Subcutaneous adipose tissue (tissue), 4 donors: Measurements from ENCODE around the gene SLC38A11. TPM values are rescaled to one million over a fixed set of nuclear protein-coding genes. Genes with fewer than 3 reads are reported as not detected.

ENCODE experiments used
- CTCF ChIP-seq: fragments of 450-650 bp; IDR thresholded peaks from one replicate; pipeline ENCODE4 v1.5.1; 2016; ENCODE audit warnings: low read depth, mild to moderate bottlenecking, control low read depth, antibody characterized with exemption, moderate library complexity
- total RNA-seq, 4 donors: library from RNA; depleted of rRNA; stranded (reverse); fragments of >200 nt; gene quantifications; one replicate each; pipeline ENCODE4 v1.1.0, GENCODE V29; 2016

The SLC38A11 gene
- total RNA-seq, 4 donors from 2014 or later, result 1.7 to 2.2 (median 2.2) TPM

DNA sequence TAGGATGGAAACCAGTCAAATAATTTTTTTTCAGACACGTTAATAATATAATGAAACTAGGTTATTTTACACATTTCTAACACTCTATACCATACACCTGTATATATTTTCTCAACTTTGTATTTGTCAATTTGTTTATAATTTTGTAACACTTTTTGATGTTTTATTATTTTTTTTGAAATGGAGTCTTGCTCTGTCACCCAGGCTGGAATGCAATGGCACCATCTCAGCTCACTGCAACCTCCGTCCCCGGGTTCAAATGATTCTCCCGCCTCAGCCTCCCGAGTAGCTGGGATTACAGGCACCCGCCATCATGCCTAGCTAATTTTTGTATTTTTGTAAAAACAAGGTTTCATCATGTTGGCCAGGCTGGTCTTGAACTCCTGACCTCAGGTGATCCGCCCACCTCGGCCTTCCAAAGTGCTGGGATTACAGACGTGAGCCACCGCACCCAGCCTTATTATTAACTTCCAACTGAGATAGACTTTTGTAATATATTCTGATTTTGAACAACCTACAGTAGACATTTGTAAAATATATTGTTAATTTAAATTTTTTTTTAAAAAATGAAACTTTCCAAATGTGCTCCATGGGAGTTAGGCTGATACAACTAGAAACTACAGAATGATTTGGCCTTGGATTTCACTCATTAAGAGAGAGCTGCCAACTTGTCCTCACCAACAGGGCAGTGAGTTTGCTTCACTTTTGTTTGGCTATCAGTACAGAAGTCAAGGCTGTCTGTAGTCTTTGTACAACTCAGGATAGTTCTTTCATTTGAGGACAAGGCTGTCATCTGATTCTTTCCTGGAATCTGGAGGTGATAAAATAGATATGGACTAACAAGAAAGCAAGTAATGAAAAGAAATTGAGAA, 79.8 kb downstream of the SLC38A11 start:
- TF ChIP-seq CTCF, result no peak

DNA sequence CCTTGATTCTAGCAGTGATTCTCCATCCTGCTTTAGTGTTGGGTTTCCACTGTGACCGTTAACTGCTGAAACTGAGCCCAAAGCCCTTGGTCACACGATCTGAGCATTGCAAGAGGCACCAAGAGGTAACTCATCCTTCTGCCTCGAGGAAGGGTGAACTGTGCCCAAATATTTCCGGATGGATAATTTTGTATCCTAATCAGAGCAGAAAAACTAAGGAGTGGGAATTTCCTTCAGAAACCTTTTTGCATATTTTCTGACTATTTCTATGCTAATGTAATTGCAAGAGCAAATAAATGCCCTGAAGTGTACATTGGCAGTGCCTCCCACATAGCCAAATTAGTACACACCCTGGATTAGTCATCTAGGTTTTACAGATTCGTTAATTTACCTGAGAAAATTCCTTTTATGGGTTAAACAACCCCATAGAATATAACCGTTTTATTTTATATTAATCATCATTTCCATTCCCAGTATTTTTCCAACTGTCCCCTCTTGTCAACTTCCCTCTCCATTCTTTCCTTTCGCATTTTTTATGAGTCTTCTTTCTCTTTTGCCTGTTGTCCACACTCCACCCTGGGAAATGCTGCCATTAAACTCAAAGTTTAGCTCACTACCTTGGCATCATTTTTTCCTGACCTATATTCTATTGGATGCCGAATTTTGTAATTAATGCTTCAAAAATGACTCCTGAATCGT, 82.0 kb downstream of the SLC38A11 start:
- TF ChIP-seq CTCF, result no peak

DNA sequence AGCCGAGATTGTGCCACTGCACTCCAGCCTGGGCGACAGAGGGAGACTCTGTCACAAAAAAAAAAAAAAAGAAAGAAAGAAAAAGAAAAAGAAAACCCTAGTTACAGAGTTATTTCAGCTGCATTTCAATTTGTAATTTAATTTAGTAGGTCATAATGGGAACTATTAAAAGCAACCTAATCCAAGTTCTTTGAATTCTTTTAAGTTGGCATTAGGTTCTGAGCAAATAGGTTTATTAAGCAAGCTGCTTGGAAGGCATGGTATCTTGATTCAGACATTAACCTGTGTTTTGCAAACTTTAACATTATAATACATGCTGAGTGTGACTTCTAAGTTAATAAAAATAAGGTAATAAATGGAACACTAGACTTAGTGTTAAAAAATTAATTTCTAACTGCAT, 83.9 kb downstream of the SLC38A11 start:
- TF ChIP-seq CTCF, result no peak

GRCh38 chr2:164869420-164869772, 85.9 kb downstream of the SLC38A11 start:
- no peak for TF ChIP-seq CTCF

DNA sequence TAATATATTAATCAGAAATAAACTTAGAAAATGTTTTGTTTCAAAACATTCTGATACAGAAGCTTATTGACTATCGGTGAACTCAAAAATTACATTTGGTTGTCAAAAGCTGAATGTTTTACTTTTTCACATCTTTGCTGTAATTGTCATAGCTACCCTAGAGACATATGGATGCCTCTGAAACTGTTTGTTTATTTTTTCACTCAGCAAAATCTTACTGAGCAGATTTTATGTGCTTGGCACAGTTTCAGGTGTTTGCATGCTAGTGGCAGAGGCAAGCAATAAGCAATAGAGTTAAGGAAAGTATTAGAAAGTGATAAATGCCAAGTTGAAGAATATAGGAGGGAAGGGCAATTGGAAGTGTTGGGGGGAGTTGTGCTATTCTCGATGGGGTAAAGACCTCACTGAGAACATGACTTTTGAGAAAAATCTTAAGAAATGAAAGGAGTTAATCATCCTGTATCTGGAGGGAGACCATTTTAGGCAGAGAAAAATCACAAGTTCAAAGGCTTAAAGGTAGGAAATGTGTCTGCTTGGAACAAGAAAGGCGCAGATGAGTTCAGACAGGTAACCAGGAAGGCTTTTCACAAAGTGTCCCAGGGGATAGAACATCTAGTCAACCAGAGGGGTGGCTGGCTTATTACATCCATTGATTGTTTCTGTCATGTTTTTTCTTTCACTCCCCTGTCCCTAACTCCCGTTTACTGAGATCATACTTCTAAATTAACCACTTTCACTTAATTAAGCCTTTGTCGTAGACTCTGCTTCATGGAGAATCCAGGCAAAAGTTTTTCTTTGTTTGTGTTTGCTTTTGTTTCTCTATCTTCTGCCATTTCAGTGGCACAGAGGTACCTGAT, 86.5 kb downstream of the SLC38A11 start:
- no peak for TF ChIP-seq CTCF

DNA sequence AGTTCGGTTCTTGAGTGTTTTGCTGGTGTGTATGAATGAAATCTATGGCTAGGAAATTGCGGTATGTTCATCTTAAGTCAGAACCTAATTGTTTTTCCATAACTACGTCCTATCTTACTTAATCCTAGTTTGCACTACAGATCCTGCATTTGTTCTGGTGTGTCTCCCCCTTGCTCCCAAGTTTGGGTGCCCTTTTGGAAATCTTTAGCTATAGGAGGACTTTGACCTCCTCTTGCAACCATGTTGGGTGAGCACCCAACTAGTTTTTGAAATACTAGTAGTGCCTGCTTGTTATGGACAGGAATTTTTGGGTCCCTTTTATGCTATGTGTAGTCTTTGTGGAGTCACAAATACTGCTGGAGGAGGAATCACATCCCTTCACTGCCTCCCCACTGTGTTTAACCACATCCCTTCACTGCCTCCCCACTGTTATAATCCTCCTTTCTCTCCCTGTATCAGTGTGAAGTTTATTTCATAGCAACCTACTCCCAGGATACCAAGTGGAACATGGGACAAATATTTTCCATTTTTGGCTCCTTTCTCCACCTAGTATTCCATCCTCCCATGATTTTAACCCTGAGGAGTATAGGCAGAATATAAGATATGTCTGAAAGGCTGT, 87.4 kb downstream of the SLC38A11 start:
- TF ChIP-seq CTCF, result no peak
